NT2/D1 (cell line): ENCODE measurements around the gene GIPC1.

ENCODE experiments used
- SUZ12 ChIP-seq: IDR thresholded peaks from 2 replicates; pipeline ENCODE4 v1.6.1; 2011; ENCODE audit not compliant: insufficient read length, insufficient read depth; ENCODE audit errors: extremely low read depth
- YY1 ChIP-seq: IDR thresholded peaks from 2 replicates; pipeline ENCODE4 v1.6.1; 2011; ENCODE audit not compliant: insufficient read length, insufficient read depth
- ZNF274 ChIP-seq: IDR thresholded peaks from 2 replicates; pipeline ENCODE4 v1.6.1; 2011; ENCODE audit warnings: mild to moderate bottlenecking, low read depth, low read length

DNA sequence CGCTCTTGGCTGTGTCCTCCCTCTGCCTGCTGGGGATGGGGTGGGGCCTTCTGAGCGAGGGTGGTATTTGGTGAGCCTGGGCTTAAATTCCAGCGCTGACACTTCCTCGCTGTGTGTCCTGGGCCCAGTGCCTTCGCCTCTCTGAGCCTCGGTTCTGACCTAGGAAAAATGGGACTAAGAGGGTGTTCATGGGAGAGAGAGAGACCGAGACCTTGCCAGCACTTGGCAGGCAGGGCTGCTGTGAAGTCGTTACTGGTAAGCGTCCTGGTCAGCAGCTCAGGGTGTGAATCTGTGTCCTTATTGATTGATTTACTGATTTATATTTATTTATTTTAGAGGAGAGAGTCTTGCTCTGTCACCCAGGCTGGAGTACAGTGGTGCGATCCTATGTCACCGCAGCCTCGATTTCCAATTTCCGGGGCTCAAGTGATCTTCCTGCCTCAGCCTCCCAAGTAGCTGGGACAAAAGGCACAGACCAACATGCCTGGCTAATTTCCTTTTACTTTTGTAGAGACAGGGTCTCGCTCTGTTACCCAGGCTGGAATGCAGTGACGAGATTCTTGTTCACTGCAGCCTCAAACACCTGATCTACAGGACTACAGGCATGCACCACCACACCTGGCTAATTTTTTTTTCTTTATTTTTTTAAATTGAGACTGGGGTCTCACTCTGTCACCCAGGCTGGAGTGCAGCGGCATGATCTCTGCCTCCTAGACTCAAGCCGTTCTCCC is 60.4 kb downstream of the GIPC1 start:
- TF ChIP-seq YY1 (no peak), SUZ12 (no peak), ZNF274 (no peak)
